Neuronal stem cell (in vitro differentiated cells): ENCODE measurements around the gene PHACTR3.

ENCODE experiments used
- DNase-seq: peaks from one replicate; pipeline ENCODE4 v3.0.0-alpha.2; 2013; ENCODE audit warnings: low spot score
- H2AFZ ChIP-seq: one replicate; pipeline ENCODE4 v1.6.1; 2013; ENCODE audit warnings: mild to moderate bottlenecking, low read length, inconsistent platforms
- H2AK5ac ChIP-seq: 2 replicates; pipeline ENCODE4 v1.6.1; 2013; ENCODE audit warnings: low read depth, mild to moderate bottlenecking, inconsistent platforms, low read length, moderate library complexity, mixed read lengths
- H2BK120ac ChIP-seq: 2 replicates; pipeline ENCODE4 v1.6.1; 2013; ENCODE audit warnings: low read depth, mild to moderate bottlenecking, inconsistent platforms, low read length, moderate library complexity, mixed read lengths
- H2BK12ac ChIP-seq: one replicate; pipeline ENCODE4 v1.6.1; 2013; ENCODE audit warnings: low read length, inconsistent platforms
- H2BK15ac ChIP-seq: 2 replicates; pipeline ENCODE4 v1.6.1; 2013; ENCODE audit warnings: mild to moderate bottlenecking, low read length, inconsistent platforms, mixed read lengths
- H2BK5ac ChIP-seq: one replicate; pipeline ENCODE4 v1.6.1; 2013; ENCODE audit warnings: inconsistent platforms, mild to moderate bottlenecking, low read length, moderate library complexity
- H3K14ac ChIP-seq: one replicate; pipeline ENCODE4 v1.6.1; 2013; ENCODE audit warnings: low read length, inconsistent platforms
- H3K18ac ChIP-seq: 2 replicates; pipeline ENCODE4 v1.6.1; 2013; ENCODE audit warnings: low read length, inconsistent platforms
- H3K23ac ChIP-seq: 2 replicates; pipeline ENCODE4 v1.6.1; 2013; ENCODE audit warnings: low read depth, mild to moderate bottlenecking, mixed read lengths, low read length, inconsistent platforms; ENCODE audit not compliant: poor library complexity
- H3K27ac ChIP-seq: replicated peaks from 3 replicates; pipeline ENCODE4 v1.5.1; 2013; ENCODE audit warnings: low read length, inconsistent platforms
- H3K27me3 ChIP-seq, 3 experiments: 2 replicates each; pipeline ENCODE4 v1.6.1; 2013; ENCODE audit warnings: low read length in 3 of 3, mild to moderate bottlenecking in 2 of 3, inconsistent platforms in 1 of 3, low read depth in 1 of 3, mixed read lengths in 1 of 3, moderate library complexity in 1 of 3; ENCODE audit not compliant: control insufficient read depth in 3 of 3, insufficient read depth in 3 of 3
- H3K36me3 ChIP-seq, 2 donors: replicated peaks in 1 of 2; 2 replicates each; pipeline ENCODE4 v1.6.1; 2013; ENCODE audit warnings: low read length in 2 of 2; ENCODE audit not compliant: control insufficient read depth in 2 of 2, insufficient read depth in 2 of 2
- H3K4ac ChIP-seq: 2 replicates; pipeline ENCODE4 v1.6.1; 2013; ENCODE audit warnings: inconsistent platforms, mild to moderate bottlenecking, low read length, moderate library complexity
- H3K4me1 ChIP-seq, 2 donors: 1 replicate in 1 of 2; 2 replicates in 1 of 2; pipeline ENCODE4 v1.6.1; 2013; ENCODE audit warnings: low read length in 2 of 2, low read depth in 1 of 2; ENCODE audit not compliant: control insufficient read depth in 2 of 2, insufficient read depth in 1 of 2
- H3K4me2 ChIP-seq: one replicate; pipeline ENCODE4 v1.6.1; 2013; ENCODE audit warnings: mild to moderate bottlenecking, low read length, inconsistent platforms; ENCODE audit not compliant: insufficient read depth, poor library complexity, severe bottlenecking
- H3K4me3 ChIP-seq, 2 donors: 2 replicates each; pipeline ENCODE4 v1.5.1; 2013; ENCODE audit warnings: low read length in 2 of 2, mild to moderate bottlenecking in 2 of 2, inconsistent platforms in 1 of 2, moderate library complexity in 1 of 2
- H3K79me1 ChIP-seq: one replicate; pipeline ENCODE4 v1.6.1; 2013; ENCODE audit warnings: low read depth, mild to moderate bottlenecking, inconsistent platforms, low read length, moderate library complexity
- H3K9ac ChIP-seq: one replicate; pipeline ENCODE4 v1.6.1; 2013; ENCODE audit warnings: mild to moderate bottlenecking, low read depth, low read length, inconsistent platforms; ENCODE audit not compliant: poor library complexity
- H3K9me3 ChIP-seq, 2 donors: replicated peaks in 1 of 2; 2 replicates each; pipeline versions ENCODE3 to v1.6.1; 2013; ENCODE audit warnings: low read length in 2 of 2, mild to moderate bottlenecking in 2 of 2, inconsistent platforms in 1 of 2, low read depth in 1 of 2, mixed read lengths in 1 of 2, moderate library complexity in 1 of 2; ENCODE audit not compliant: control insufficient read depth in 2 of 2, insufficient read depth in 1 of 2
- H4K8ac ChIP-seq: one replicate; pipeline ENCODE4 v1.6.1; 2013; ENCODE audit warnings: low read depth, mild to moderate bottlenecking, inconsistent platforms, low read length, moderate library complexity
- H4K91ac ChIP-seq: one replicate; pipeline ENCODE4 v1.6.1; 2013; ENCODE audit warnings: low read length, low read depth, mild to moderate bottlenecking, inconsistent platforms; ENCODE audit not compliant: poor library complexity
- WGBS, 2 donors: extraction: QIAGEN DNeasy Blood & Tissue Kit; methylation state at CpG; one replicate each; pipeline ENCODE4 v1.1.7; 2013; ENCODE audit warnings: missing lambda C conversion rate in 2 of 2, mixed read lengths in 1 of 2; ENCODE audit not compliant: insufficient read length in 2 of 2, insufficient replicate concordance in 1 of 2; ENCODE audit errors: extremely low coverage in 2 of 2; 5-methylcytosine and 5-hydroxymethylcytosine counted together

PHACTR3 gene

GRCh38 chr20:59864726-59865125, 260.4 kb downstream of the PHACTR3 start:
- H2BK5ac ChIP-seq, result no peak overlapping the region
- no peak overlapping the region for H4K91ac ChIP-seq
- H2BK120ac ChIP-seq, result no peak overlapping the region
- H2AK5ac ChIP-seq, result no peak overlapping the region
- no peaks in the 10 kb centered on the region for H3K4me1 ChIP-seq
- peaks cover 0 to 17% (median 0%) of the 10 kb centered on the region in 3 experiments for H3K27me3 ChIP-seq
- no peak overlapping the region for H2AFZ ChIP-seq
- H2BK15ac ChIP-seq, result no peak overlapping the region
- no peak overlapping the region for H2BK12ac ChIP-seq
- no peak overlapping the region for H4K8ac ChIP-seq
- no peaks in the 10 kb centered on the region for H3K79me1 ChIP-seq
- no peaks in the 10 kb centered on the region for H3K9me3 ChIP-seq
- H3K18ac ChIP-seq, result no peak overlapping the region
- H3K4me2 ChIP-seq, result no peak overlapping the region
- no peaks in the 10 kb centered on the region for H3K36me3 ChIP-seq
- no peak overlapping the region for H3K4me3 ChIP-seq
- WGBS, 2 donors, result no CpG with 5 or more reads among the region's 1 CpG
- no peak overlapping the region for H3K4ac ChIP-seq
- H3K14ac ChIP-seq, result no peak overlapping the region
- no peak overlapping the region for H3K27ac ChIP-seq
- no peak for DNase-seq
- H3K9ac ChIP-seq, result no peak overlapping the region
- no peak overlapping the region for H3K23ac ChIP-seq

GRCh38 chr20:59866338-59866737, 262.0 kb downstream of the PHACTR3 start:
- Histone ChIP-seq H3K9ac (no peak overlapping the region), H3K23ac (no peak overlapping the region), H4K91ac (no peak overlapping the region), H3K4me1 (no peaks in the 10 kb centered on the region), H3K4ac (no peak overlapping the region), H2BK5ac (no peak overlapping the region), H2BK15ac (no peak overlapping the region), H3K36me3 (no peaks in the 10 kb centered on the region), H3K9me3 (no peaks in the 10 kb centered on the region), H3K14ac (no peak overlapping the region), H2BK12ac (no peak overlapping the region), H3K4me2 (no peak overlapping the region), H2AFZ (no peak overlapping the region), H2BK120ac (no peak overlapping the region), H3K27me3 (peaks cover 0 to 19% (median 0%) of the 10 kb centered on the region in 3 experiments), H2AK5ac (no peak overlapping the region), H3K79me1 (no peaks in the 10 kb centered on the region), H3K27ac (no peak overlapping the region), H4K8ac (no peak overlapping the region), H3K4me3 (no peak overlapping the region), H3K18ac (no peak overlapping the region)
- DNase-seq, result no peak
- WGBS, 2 donors, result no CpG with 5 or more reads among the region's 3 CpGs

- H3K9ac ChIP-seq, result no peak overlapping the region
- H4K8ac ChIP-seq, result no peak overlapping the region
- no peak overlapping the region for H2BK12ac ChIP-seq
- H3K9me3 ChIP-seq, result no peaks in the 10 kb centered on the region
- H2AK5ac ChIP-seq, result no peak overlapping the region
- no peak overlapping the region for H2BK15ac ChIP-seq
- H3K23ac ChIP-seq, result no peak overlapping the region
- no peak overlapping the region for H3K14ac ChIP-seq
- no peak overlapping the region for H3K18ac ChIP-seq
- DNase-seq, result no peak
- no peak overlapping the region for H3K4me2 ChIP-seq
- H2BK120ac ChIP-seq, result no peak overlapping the region
- no CpG with 5 or more reads among the region's 1 CpG for WGBS, 2 donors
- peaks cover 0 to 10% (median 0%) of the 10 kb centered on the region in 3 experiments for H3K27me3 ChIP-seq
- no peak overlapping the region for H4K91ac ChIP-seq
- H3K36me3 ChIP-seq, result no peaks in the 10 kb centered on the region
- no peak overlapping the region for H3K27ac ChIP-seq
- H3K4me1 ChIP-seq, result no peaks in the 10 kb centered on the region
- no peak overlapping the region for H3K4ac ChIP-seq
- H2AFZ ChIP-seq, result no peak overlapping the region
- H2BK5ac ChIP-seq, result no peak overlapping the region
- no peak overlapping the region for H3K4me3 ChIP-seq
- no peaks in the 10 kb centered on the region for H3K79me1 ChIP-seq
Measured at GRCh38 chr20:59871096-59871495, 266.8 kb downstream of the PHACTR3 start.

GRCh38 chr20:59873409-59873808, 269.1 kb downstream of the PHACTR3 start:
- Histone ChIP-seq H4K8ac (no peak overlapping the region), H3K18ac (no peak overlapping the region), H3K9ac (no peak overlapping the region), H2BK15ac (no peak overlapping the region), H3K14ac (no peak overlapping the region), H3K4me3 (no peak overlapping the region), H3K27me3 (peaks cover 0 to 3% (median 0%) of the 10 kb centered on the region in 3 experiments), H2BK12ac (no peak overlapping the region), H3K79me1 (no peaks in the 10 kb centered on the region), H3K27ac (no peak overlapping the region), H3K4me2 (no peak overlapping the region), H2BK120ac (no peak overlapping the region), H2BK5ac (no peak overlapping the region), H3K4ac (no peak overlapping the region), H2AFZ (no peak overlapping the region), H2AK5ac (no peak overlapping the region), H4K91ac (no peak overlapping the region), H3K36me3 (no peaks in the 10 kb centered on the region), H3K4me1 (no peaks in the 10 kb centered on the region), H3K9me3 (no peaks in the 10 kb centered on the region), H3K23ac (no peak overlapping the region)
- WGBS, 2 donors, result no CpG with 5 or more reads among the region's 1 CpG
- no peak for DNase-seq
